NCI-H82 treated with DMSO at 0.1 percent for 48 hours (cell line): Measurements from ENCODE around the gene POLDIP2.
A peak's percentile ranks its signal among the peaks of the same experiment; 100 is the strongest.

Experiments
- DNase-seq: peaks from one replicate; lab custom pipeline; 2025; ENCODE audit not compliant: unreplicated experiment; lab: John Stamatoyannopoulos, UW

Gene POLDIP2

GRCh38 chr17:28338056-28338768 lies 19.1 kb downstream of the POLDIP2 start:
- DNase-seq = no peak

- DNase-seq = peak; percentile 63
Measured at GRCh38 chr17:28335959-28336871, 21.1 kb downstream of the POLDIP2 start.

- DNase-seq = peak; percentile 100
Measured at GRCh38 chr17:28335201-28335958, 21.9 kb downstream of the POLDIP2 start, which contains the start of the genes IFT20 and TNFAIP1. IFT20 (minus strand) TSS chr17:28335472; CDS start chr17:28331985, 3,487 bp downstream. TNFAIP1 (plus strand) TSS chr17:28335761; CDS start chr17:28339522, 3,761 bp downstream.

GRCh38 chr17:28334666-28335200 lies 22.6 kb downstream of the POLDIP2 start:
- DNase-seq = no peak

GRCh38 chr17:28334171-28334570 lies 23.2 kb downstream of the POLDIP2 start:
- DNase-seq = no peak

- DNase-seq = no peak
Measured at GRCh38 chr17:28333083-28333746, 24.1 kb downstream of the POLDIP2 start.

- DNase-seq = no peak
Measured at GRCh38 chr17:28331891-28332420, 25.4 kb downstream of the POLDIP2 start.

GRCh38 chr17:28330671-28331070 lies 26.7 kb downstream of the POLDIP2 start:
- DNase-seq = no peak

- no peak for DNase-seq
Measured at GRCh38 chr17:28328325-28328724, 29.0 kb downstream of the POLDIP2 start.

GRCh38 chr17:28327709-28328108 lies 29.6 kb downstream of the POLDIP2 start:
- no peak for DNase-seq

- no peak for DNase-seq
Measured at GRCh38 chr17:28327031-28327607, 30.2 kb downstream of the POLDIP2 start.

GRCh38 chr17:28326114-28326513 lies 31.2 kb downstream of the POLDIP2 start:
- no peak for DNase-seq

GRCh38 chr17:28325211-28325610 lies 32.1 kb downstream of the POLDIP2 start:
- peak; percentile 23 for DNase-seq

GRCh38 chr17:28324781-28325180 lies 32.5 kb downstream of the POLDIP2 start:
- DNase-seq = no peak

GRCh38 chr17:28324267-28324745 lies 33.0 kb downstream of the POLDIP2 start:
- no peak for DNase-seq

GRCh38 chr17:28320215-28321061 lies 36.9 kb downstream of the POLDIP2 start:
- no peak for DNase-seq

GRCh38 chr17:28319598-28319935 lies 37.8 kb downstream of the POLDIP2 start:
- no peak for DNase-seq

GRCh38 chr17:28318759-28319597 lies 38.3 kb downstream of the POLDIP2 start, which contains the start of gene TMEM97:
TMEM97 (plus strand) TSS chr17:28319200; CDS start chr17:28319240, 40 bp downstream.
- peak; percentile 98 for DNase-seq
